Adrenal gland (tissue), 12 donors: ENCODE results near the gene NAV2. TPM values are rescaled to one million over a fixed set of nuclear protein-coding genes. Genes with fewer than 3 reads are reported as not detected.

ENCODE experiments used
- DNase-seq, 7 donors: peaks; one replicate each; pipeline ENCODE4 v3.0.0-alpha.2; 2019 to 2020
- H3K27ac ChIP-seq, 5 donors: fragments of 200-600 bp; sonication (generic) in 4 of 5; 1 replicate in 3 of 5; 2 replicates in 2 of 5; pipeline versions ENCODE4 v1.5.1 to v1.8.0; 2016 to 2020; ENCODE audit warnings: mild to moderate bottlenecking in 1 of 5
- H3K27me3 ChIP-seq: fragments of 200-600 bp; 2 replicates; pipeline ENCODE4 v1.8.0; 2021
- H3K36me3 ChIP-seq, 2 donors: fragments of 200-600 bp; replicated peaks in 1 of 2; 1 replicate in 1 of 2; 2 replicates in 1 of 2; pipeline versions ENCODE4 v1.5.1 to v1.8.0; 2018 to 2022
- H3K4me1 ChIP-seq, 2 donors: fragments of 200-600 bp; replicated peaks in 1 of 2; 1 replicate in 1 of 2; 2 replicates in 1 of 2; pipeline versions ENCODE4 v1.5.1 to v1.8.0; 2018 to 2021
- H3K4me3 ChIP-seq, 4 donors: fragments of 200-600 bp; sonication (generic) in 3 of 4; one replicate each; pipeline ENCODE4 v1.5.1; 2016 to 2018
- H3K9me3 ChIP-seq, 3 donors: fragments of 200-600 bp; sonication (generic) in 1 of 3; replicated peaks in 1 of 3; 1 replicate in 2 of 3; 2 replicates in 1 of 3; pipeline versions ENCODE4 v1.5.1 to v1.8.0; 2016 to 2021
- CTCF ChIP-seq, 6 experiments: fragments of 450-650 bp in 4 of 6; fragments of 200-600 bp in 2 of 6; sonication (generic) in 1 of 6; IDR thresholded peaks; 1 replicate in 5 of 6; 2 replicates in 1 of 6; pipeline versions ENCODE4 v1.5.1 to v1.8.0; 2016 to 2021; ENCODE audit warnings: antibody characterized with exemption in 6 of 6, mild to moderate bottlenecking in 2 of 6, moderate library complexity in 1 of 6
- POLR2A ChIP-seq, 2 donors: fragments of 450-650 bp; IDR thresholded peaks; one replicate each; pipeline ENCODE4 v1.6.1; 2017; ENCODE audit warnings: antibody characterized with exemption in 2 of 2, mild to moderate bottlenecking in 2 of 2, moderate library complexity in 1 of 2
- WGBS, 4 donors: extraction: QIAGEN DNeasy Blood & Tissue Kit in 2 of 4; methylation state at CpG; one replicate each; pipeline versions ENCODE4 v1.1.5 to v1.1.7; 2013 to 2017; 5-methylcytosine and 5-hydroxymethylcytosine counted together
- intact Hi-C, 2 donors: fragments of 100-400 bp; cut with DNase I; formaldehyde crosslinking; loops; one replicate each; pipeline versions ENCODE4 v1.14.1 to v1.15.0; 2022 to 2023
- polyA plus RNA-seq, 3 donors: library from polyadenylated mRNA; stranded (reverse); fragments of 200-250 nt in 2 of 3; fragments of 350-450 nt in 1 of 3; fragmentation: Illumina TruSeq in 1 of 3; extraction: RNeasy Lipid Tissue Mini Kit (QIAGEN cat#74804) in 1 of 3; gene quantifications; one replicate each; pipeline ENCODE4 v1.2.3, GENCODE V29; 2013 to 2014
- total RNA-seq, 9 donors: library from RNA; depleted of rRNA in 4 of 9; stranded (reverse); fragments of >200 nt in 4 of 9; fragments of 120-200 nt in 1 of 9; fragmentation: NEBNext Ultra II Directional in 1 of 9; extraction: Animal tissue kit (Norgen Biotek cat#: 25700) in 1 of 9; gene quantifications; one replicate each; pipeline versions ENCODE4 v1.1.0 to v1.2.4, GENCODE V29; 2013 to 2023
- donor health status: healthy with polysubstance abuse.
- donor health status: Bipolar disorder and iron deficiency.
- donor health status: DM: yes; HTN: yes; CAD: no.
- donor health status: DM: no; HTN: no; CAD: no.
- donor health status: DM: no; HTN: no; CAD: no.
- donor health status: DM: yes; HTN: yes; CAD: no.

NAV2 gene
- total and polyA plus RNA-seq, 12 donors, result 1.6 to 9.2 (median 5.5) TPM

DNA sequence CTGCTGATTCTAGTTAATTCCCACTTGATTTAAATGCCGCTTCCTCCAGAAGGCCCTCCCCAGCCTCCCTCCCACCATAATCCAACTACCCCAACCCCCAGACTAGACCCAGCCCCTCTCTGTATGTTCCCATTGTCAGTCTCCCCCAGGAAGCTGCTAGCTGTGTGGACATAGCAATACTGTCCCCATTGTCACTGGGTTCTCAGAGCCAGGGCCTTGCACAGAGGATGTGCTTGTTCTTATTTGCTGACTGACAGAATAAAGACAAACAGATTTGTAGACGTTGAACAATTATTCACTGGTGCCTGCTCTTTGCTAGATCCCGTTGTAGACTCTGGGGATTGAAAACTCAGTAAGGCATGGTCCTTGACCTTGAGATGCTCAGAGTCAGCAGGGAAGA lies 45.7 kb upstream of the NAV2 start:
- Histone ChIP-seq H3K4me1 (no peaks in the 10 kb centered on the region), H3K9me3 (no peaks in the 10 kb centered on the region), H3K4me3 (no peak overlapping the region), H3K27ac (no peak overlapping the region), H3K36me3 (no peaks in the 10 kb centered on the region), H3K27me3 (no peaks in the 10 kb centered on the region)
- WGBS, 4 donors, result 53 to 63% (median 59%) methylated on average over 3 of the region's 3 CpGs
- no peak for DNase-seq
- intact Hi-C loops, result no loop called here
- TF ChIP-seq POLR2A (IDR thresholded peaks at IDR 0.05) (no peak), CTCF (IDR thresholded peaks at IDR 0.05) (no peak)

- no peaks in the 10 kb centered on the region for H3K36me3 ChIP-seq
- no peak overlapping the region for H3K27ac ChIP-seq
- H3K27me3 ChIP-seq, result no peaks in the 10 kb centered on the region
- H3K9me3 ChIP-seq, result no peaks in the 10 kb centered on the region
- DNase-seq, result no peak
- intact Hi-C loops, result no loop called here
- 97 to 100% (median 100%) methylated on average over 1 of the region's 1 CpG for WGBS, 4 donors
- H3K4me3 ChIP-seq, result no peak overlapping the region
- no peaks in the 10 kb centered on the region for H3K4me1 ChIP-seq
- TF ChIP-seq CTCF (IDR thresholded peaks at IDR 0.05) (no peak), POLR2A (IDR thresholded peaks at IDR 0.05) (no peak)
Measured at GRCh38 chr11:19669511-19669910, 43.1 kb upstream of the NAV2 start.

- Histone ChIP-seq H3K27ac (no peak overlapping the region), H3K36me3 (no peaks in the 10 kb centered on the region), H3K4me3 (no peak overlapping the region), H3K4me1 (no peaks in the 10 kb centered on the region), H3K9me3 (no peaks in the 10 kb centered on the region), H3K27me3 (no peaks in the 10 kb centered on the region)
- 85 to 89% (median 87%) methylated on average over 12 to 13 of the region's 13 CpGs for WGBS, 4 donors
- no peak for DNase-seq
- intact Hi-C loops, result no loop called here
- TF ChIP-seq POLR2A (IDR thresholded peaks at IDR 0.05), result no peak
- no peak for TF ChIP-seq CTCF (IDR thresholded peaks at IDR 0.05)
Measured at GRCh38 chr11:19670030-19670791, 42.4 kb upstream of the NAV2 start.

- no peaks in the 10 kb centered on the region for H3K36me3 ChIP-seq
- H3K4me3 ChIP-seq, result no peak overlapping the region
- no peaks in the 10 kb centered on the region for H3K4me1 ChIP-seq
- no peak overlapping the region for H3K27ac ChIP-seq
- intact Hi-C loops, result no loop called here
- no peaks in the 10 kb centered on the region for H3K27me3 ChIP-seq
- no peak for TF ChIP-seq POLR2A (IDR thresholded peaks at IDR 0.05)
- TF ChIP-seq CTCF (IDR thresholded peaks at IDR 0.05), result no peak
- DNase-seq, result no peak
- H3K9me3 ChIP-seq, result no peaks in the 10 kb centered on the region
- 97 to 100% (median 98%) methylated on average over 2 of the region's 2 CpGs for WGBS, 4 donors
Measured at GRCh38 chr11:19672586-19673206, 39.9 kb upstream of the NAV2 start.
